Pancreas (tissue), 10 donors: ENCODE data around the gene DOCK1. TPM values are rescaled to one million over a fixed set of nuclear protein-coding genes. Genes with fewer than 3 reads are reported as not detected.

Source experiments
- ATAC-seq, 4 donors: fragments of 200-7000 bp; cut with Tn5 transposase; one replicate each; pipeline versions ENCODE4 v1.8.0 to v1.9.1; 2020; ENCODE audit warnings: mild to moderate bottlenecking in 4 of 4, moderate library complexity in 4 of 4
- DNase-seq, 6 donors: peaks; one replicate each; pipeline ENCODE4 v3.0.0-alpha.2; 2020
- FAIRE-seq: peaks from 2 replicates; lab custom pipeline; 2012; peaks lifted over from hg19 to GRCh38; lab: Jason Lieb, UNC
- H3K27ac ChIP-seq, 4 donors: fragments of 200-600 bp; sonication (generic); 1 replicate in 3 of 4; 2 replicates in 1 of 4; pipeline versions ENCODE4 v1.5.0 to v1.8.0; 2020
- H3K27me3 ChIP-seq, 4 donors: fragments of 200-600 bp; one replicate each; pipeline ENCODE4 v1.8.0; 2021
- H3K36me3 ChIP-seq, 3 donors: fragments of 200-600 bp; sonication (generic) in 1 of 3; one replicate each; pipeline versions ENCODE4 v1.5.0 to v1.8.0; 2020 to 2021
- H3K4me1 ChIP-seq, 3 donors: fragments of 200-600 bp; one replicate each; pipeline ENCODE4 v1.8.0; 2021
- H3K4me3 ChIP-seq, 4 donors: fragments of 200-600 bp; sonication (generic) in 2 of 4; one replicate each; pipeline versions ENCODE4 v1.5.0 to v1.8.0; 2020 to 2021
- H3K9me3 ChIP-seq, 4 donors: fragments of 200-600 bp; one replicate each; pipeline ENCODE4 v1.8.0; 2021
- CTCF ChIP-seq, 4 donors: fragments of 200-600 bp; sonication (generic) in 3 of 4; IDR thresholded peaks; one replicate each; pipeline versions ENCODE4 v1.5.0 to v1.8.0; 2021; ENCODE audit warnings: antibody characterized with exemption in 4 of 4
- WGBS, 2 donors: extraction: QIAGEN DNeasy Blood & Tissue Kit; methylation state at CpG; one replicate each; pipeline ENCODE4 v1.1.7; 2013; 5-methylcytosine and 5-hydroxymethylcytosine counted together
- intact Hi-C, 3 donors: fragments of 100-400 bp; cut with DNase I; formaldehyde crosslinking; loops; one replicate each; pipeline versions ENCODE4 v1.11.1 to v1.14.2; 2022
- polyA plus RNA-seq, 2 donors: library from polyadenylated mRNA; stranded (reverse); fragments of 200-250 nt; gene quantifications; one replicate each; pipeline ENCODE4 v1.2.3, GENCODE V29; 2013
- total RNA-seq, 6 donors: library from RNA; stranded (reverse); fragmentation: NEBNext Ultra II Directional in 4 of 6; extraction: Animal tissue kit (Norgen Biotek cat#: 25700) in 4 of 6; gene quantifications; one replicate each; pipeline versions ENCODE4 v1.2.1 to v1.2.4, GENCODE V29; 2021 to 2023
- donor health status: healthy with polysubstance abuse.
- donor health status: DM: no; HTN: no; CAD: no; lungs with moderate emphysema.
- donor health status: DM: no; HTN: no; CAD: no.
- donor health status: control.
- donor health status: control.
- donor health status: Bipolar disorder and iron deficiency.
- donor health status: DM: yes; HTN: yes; CAD: no.
- donor health status: DM: no; HTN: no; CAD: no.
- donor health status: DM: no; HTN: no; CAD: no.
- donor health status: DM: yes; HTN: yes; CAD: no.

The DOCK1 gene
- total RNA-seq (10 to 100 TPM; 23.0 to 38.6 (median 24.5) TPM), polyA plus RNA-seq (10 to 100 TPM; 12.1 to 14.0 TPM)

GRCh38 chr10:126904818-126905701 is at the start of gene DOCK1:
Gene DOCK1 (plus strand): TSS chr10:126905428. CDS start chr10:126905518, 90 bp downstream.
- 1% methylated on average over 65 to 108 of the region's 108 CpGs for WGBS, 2 donors
- no peak for TF ChIP-seq CTCF (IDR thresholded peaks at IDR 0.05)
- FAIRE-seq (no peak), ATAC-seq (peak; percentile 83 to 91 (median 89)), DNase-seq (peak; percentile 64 to 89 (median 72))
- Histone ChIP-seq H3K27ac (peak within 1 kb of the TSS; percentile 33 to 60 (median 46)), H3K36me3 (no peaks in the 10 kb centered on the region), H3K9me3 (no peaks in the 10 kb centered on the region), H3K27me3 (no peaks in the 10 kb centered on the region), H3K4me3 (peak within 1 kb of the TSS; percentile 71 to 92 (median 85)), H3K4me1 (peaks cover 0 to 11% (median 0%) of the 10 kb centered on the region in 3 donors)
- intact Hi-C loops, result no loop called here

- WGBS, 2 donors, result 84 to 89% methylated on average over 8 of the region's 8 CpGs
- FAIRE-seq, result no peak
- intact Hi-C loops, result no loop called here
- no peak for ATAC-seq
- no peak for DNase-seq
- no peak overlapping the region for H3K27ac ChIP-seq
- no peak for TF ChIP-seq CTCF (IDR thresholded peaks at IDR 0.05)
- H3K4me3 ChIP-seq, result no peak overlapping the region
- H3K4me1 ChIP-seq, result no peaks in the 10 kb centered on the region
- H3K36me3 ChIP-seq, result no peaks in the 10 kb centered on the region
- H3K27me3 ChIP-seq, result no peaks in the 10 kb centered on the region
- H3K9me3 ChIP-seq, result no peaks in the 10 kb centered on the region
These were observed 47.9 kb upstream of the DOCK1 start for GRCh38 chr10:126857178-126857806.

GRCh38 chr10:126867567-126868365 is 37.5 kb upstream of the DOCK1 start:
- ATAC-seq, result peak in 1 of 4 donors; percentile 12
- Histone ChIP-seq H3K36me3 (no peaks in the 10 kb centered on the region), H3K9me3 (no peaks in the 10 kb centered on the region), H3K4me3 (no peak overlapping the region), H3K27ac (no peak overlapping the region), H3K27me3 (no peaks in the 10 kb centered on the region), H3K4me1 (no peaks in the 10 kb centered on the region)
- 73 to 84% methylated on average over 9 of the region's 9 CpGs for WGBS, 2 donors
- no peak for DNase-seq
- FAIRE-seq, result no peak
- TF ChIP-seq CTCF (IDR thresholded peaks at IDR 0.05), result no peak
- intact Hi-C loops, result no loop called here

GRCh38 chr10:126868371-126868770 is 36.9 kb upstream of the DOCK1 start:
- TF ChIP-seq CTCF (IDR thresholded peaks at IDR 0.05), result no peak
- no peak overlapping the region for H3K4me3 ChIP-seq
- FAIRE-seq, result no peak
- no peaks in the 10 kb centered on the region for H3K9me3 ChIP-seq
- H3K27ac ChIP-seq, result no peak overlapping the region
- H3K36me3 ChIP-seq, result no peaks in the 10 kb centered on the region
- H3K4me1 ChIP-seq, result no peaks in the 10 kb centered on the region
- H3K27me3 ChIP-seq, result no peaks in the 10 kb centered on the region
- 77 to 86% methylated on average over 6 of the region's 6 CpGs for WGBS, 2 donors
- no peak for ATAC-seq
- no peak for DNase-seq
- intact Hi-C loops, result no loop called here
